ENCODE results near the gene COX14. TPM values are rescaled to one million over a fixed set of nuclear protein-coding genes. Genes with fewer than 3 reads are reported as not detected.

Gene COX14
- total RNA-seq (10 to 100 TPM; 31.2 to 62.7 TPM), polyA plus RNA-seq (10 to 100 TPM; 78.1 to 85.3 TPM)
- long read RNA-seq, donor 1, transcript COX14-203 (2 exons, 739 nt): major isoform, 34 of 48 reads
- long read RNA-seq, donor 1, partial matches to known transcripts: 14 of 48 reads
- long read RNA-seq, donor 1, other reads (novel, unspliced or antisense): 0 of 48 reads
- long read RNA-seq, donor 2, transcript COX14-203 (2 exons, 739 nt): major isoform, 23 of 24 reads
- long read RNA-seq, donor 2, partial matches to known transcripts: 0 of 24 reads
- long read RNA-seq, donor 2, other reads (novel, unspliced or antisense): 0 of 24 reads
- long read RNA-seq, donor 3, transcript COX14-203 (2 exons, 739 nt): major isoform, 32 of 39 reads
- long read RNA-seq, donor 3, partial matches to known transcripts: 6 of 39 reads
- long read RNA-seq, donor 3, other reads (novel, unspliced or antisense): 0 of 39 reads
- long read RNA-seq, donor 4, transcript COX14-203 (2 exons, 739 nt): major isoform, 19 of 21 reads
- long read RNA-seq, donor 4, partial matches to known transcripts: 0 of 21 reads
- long read RNA-seq, donor 4, other reads (novel, unspliced or antisense): 0 of 21 reads
- long read RNA-seq, donor 5, transcript COX14-203 (2 exons, 739 nt): major isoform, 55 of 55 reads
- long read RNA-seq, donor 5, partial matches to known transcripts: 0 of 55 reads
- long read RNA-seq, donor 5, other reads (novel, unspliced or antisense): 0 of 55 reads

DNA sequence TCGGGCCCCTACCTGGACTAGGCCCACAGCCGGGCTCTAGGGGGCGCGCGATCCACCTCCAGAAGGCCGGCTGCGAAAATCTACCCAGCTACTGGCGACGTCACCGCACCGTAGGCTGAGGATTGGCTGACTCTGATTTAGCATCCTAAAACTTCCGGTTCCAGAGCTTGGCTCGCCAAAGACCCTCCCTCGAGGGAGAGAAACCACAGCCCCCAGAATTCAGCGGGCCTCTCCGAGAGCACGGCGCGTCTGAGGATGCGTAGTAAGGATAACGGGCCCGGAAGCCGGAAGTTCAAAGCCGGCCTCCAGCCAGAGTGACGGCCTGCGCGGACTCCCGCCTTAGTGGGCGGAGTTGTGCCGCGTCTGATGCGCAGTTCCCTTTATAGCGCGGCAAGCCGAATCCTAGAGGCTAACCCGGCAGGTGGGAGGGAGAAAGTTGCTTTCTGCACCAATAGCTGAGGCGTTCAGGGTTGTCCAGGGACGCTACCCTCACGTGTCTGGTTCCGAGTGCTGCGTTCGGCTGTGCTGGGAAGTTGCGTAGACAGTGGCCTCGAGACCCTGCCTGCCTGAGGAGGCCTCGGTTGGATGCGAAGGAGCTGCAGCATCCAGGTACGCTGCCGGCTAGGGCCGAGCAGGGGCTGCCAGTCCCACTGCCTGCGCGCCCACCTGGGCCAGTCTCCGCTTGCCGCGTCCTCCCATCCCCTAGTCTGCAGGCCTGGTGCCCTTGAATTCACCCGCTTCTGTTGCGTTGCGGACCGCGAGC lies at the start of gene COX14:
TSS of gene COX14 (plus strand) at position 544 of the 763 bp plus-strand sequence. CDS start 7,808 bp downstream, outside the sequence.
- Histone ChIP-seq H3K4me1 (ENCODE audit: control insufficient read depth in 5 of 5, insufficient read depth in 5 of 5, low read length in 5 of 5) (peaks cover 0 to 14% (median 0%) of the 10 kb centered on the region in 5 donors), H3K36me3 (ENCODE audit: control insufficient read depth in 4 of 4, insufficient read depth in 4 of 4, low read length in 4 of 4) (peaks cover 0 to 8% (median 2%) of the 10 kb centered on the region in 4 donors), H3K27ac (ENCODE audit: low read depth in 1 of 2, low read length in 1 of 2) (peak within 1 kb of the TSS; percentile 94 to 95), H3K9ac (ENCODE audit: insufficient read depth in 1 of 2, low read length in 2 of 2) (peak within 1 kb of the TSS; percentile 83 to 91), H3K4me3 (peak within 1 kb of the TSS; percentile 67), H3K27me3 (ENCODE audit: control insufficient read depth in 3 of 3, insufficient read depth in 3 of 3, low read length in 2 of 3) (no peaks in the 10 kb centered on the region), H3K9me3 (ENCODE audit: control insufficient read depth in 4 of 4, insufficient read depth in 3 of 4, low read length in 3 of 4) (no peaks in the 10 kb centered on the region)
- DNase-seq (peak; percentile 100), ATAC-seq (ENCODE audit: insufficient read depth, low FRiP score) (peak; percentile 91)
- 0% methylated on average over 59 of the region's 59 CpGs for WGBS, 2 donors
- TF ChIP-seq, protein P1, sequence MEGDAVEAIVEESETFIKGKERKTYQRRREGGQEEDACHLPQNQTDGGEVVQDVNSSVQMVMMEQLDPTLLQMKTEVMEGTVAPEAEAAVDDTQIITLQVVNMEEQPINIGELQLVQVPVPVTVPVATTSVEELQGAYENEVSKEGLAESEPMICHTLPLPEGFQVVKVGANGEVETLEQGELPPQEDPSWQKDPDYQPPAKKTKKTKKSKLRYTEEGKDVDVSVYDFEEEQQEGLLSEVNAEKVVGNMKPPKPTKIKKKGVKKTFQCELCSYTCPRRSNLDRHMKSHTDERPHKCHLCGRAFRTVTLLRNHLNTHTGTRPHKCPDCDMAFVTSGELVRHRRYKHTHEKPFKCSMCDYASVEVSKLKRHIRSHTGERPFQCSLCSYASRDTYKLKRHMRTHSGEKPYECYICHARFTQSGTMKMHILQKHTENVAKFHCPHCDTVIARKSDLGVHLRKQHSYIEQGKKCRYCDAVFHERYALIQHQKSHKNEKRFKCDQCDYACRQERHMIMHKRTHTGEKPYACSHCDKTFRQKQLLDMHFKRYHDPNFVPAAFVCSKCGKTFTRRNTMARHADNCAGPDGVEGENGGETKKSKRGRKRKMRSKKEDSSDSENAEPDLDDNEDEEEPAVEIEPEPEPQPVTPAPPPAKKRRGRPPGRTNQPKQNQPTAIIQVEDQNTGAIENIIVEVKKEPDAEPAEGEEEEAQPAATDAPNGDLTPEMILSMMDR (IDR thresholded peaks at IDR 0.05; ENCODE audit: control extremely low read depth, extremely low read depth): peak; percentile 87

DNA sequence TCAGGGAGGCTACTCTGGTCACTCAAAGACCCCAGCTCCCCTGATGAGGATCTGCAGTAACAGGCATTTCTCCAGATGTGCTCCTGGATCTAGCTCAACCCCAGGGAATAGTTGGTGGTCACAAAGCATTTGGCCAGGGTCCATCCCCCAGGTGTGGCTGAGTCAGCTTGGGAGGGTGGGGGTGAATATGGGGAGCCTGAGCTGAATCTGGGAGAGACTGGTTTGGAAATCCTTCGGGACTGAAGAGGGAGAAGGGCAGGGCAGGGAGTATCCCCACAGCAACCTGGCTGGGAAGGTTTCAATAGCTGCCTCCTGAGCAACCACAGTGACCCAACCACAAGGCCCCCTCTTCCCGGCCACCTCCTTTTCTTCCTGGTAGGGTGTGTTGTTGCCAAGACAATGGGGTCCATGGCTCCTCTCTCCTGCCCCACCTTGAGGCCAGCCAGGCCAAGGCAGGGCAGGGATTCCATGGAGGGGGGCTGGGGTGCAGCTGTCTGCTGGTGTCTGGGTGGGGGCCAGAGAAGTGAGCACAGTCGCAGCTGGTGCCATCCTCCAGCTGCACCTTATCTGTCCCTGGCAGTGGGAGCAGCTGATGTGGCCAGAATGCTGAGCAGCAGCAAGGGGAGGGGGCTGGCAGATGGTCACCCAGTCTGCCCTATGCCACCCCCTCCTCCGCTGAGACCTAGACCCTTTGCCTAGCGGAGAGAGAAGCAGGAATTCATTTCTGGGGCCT lies 49.1 kb upstream of the COX14 start:
- DNase-seq: no peak
- Histone ChIP-seq H3K36me3 (ENCODE audit: control insufficient read depth in 4 of 4, insufficient read depth in 4 of 4, low read length in 4 of 4) (peaks cover 0 to 6% (median 1%) of the 10 kb centered on the region in 4 donors), H3K27ac (ENCODE audit: low read depth in 1 of 2, low read length in 1 of 2) (no peak overlapping the region), H3K9me3 (ENCODE audit: control insufficient read depth in 4 of 4, insufficient read depth in 3 of 4, low read length in 3 of 4) (no peaks in the 10 kb centered on the region), H3K4me1 (ENCODE audit: control insufficient read depth in 5 of 5, insufficient read depth in 5 of 5, low read length in 5 of 5) (no peaks in the 10 kb centered on the region), H3K9ac (ENCODE audit: insufficient read depth in 1 of 2, low read length in 2 of 2) (no peak overlapping the region), H3K27me3 (ENCODE audit: control insufficient read depth in 3 of 3, insufficient read depth in 3 of 3, low read length in 2 of 3) (no peaks in the 10 kb centered on the region), H3K4me3 (no peak overlapping the region)
- no peak for ATAC-seq (ENCODE audit: insufficient read depth, low FRiP score)
- TF ChIP-seq, protein P1 (IDR thresholded peaks at IDR 0.05; ENCODE audit: control extremely low read depth, extremely low read depth): no peak
- WGBS, 2 donors: 85 to 87% methylated on average over 5 of the region's 5 CpGs

DNA sequence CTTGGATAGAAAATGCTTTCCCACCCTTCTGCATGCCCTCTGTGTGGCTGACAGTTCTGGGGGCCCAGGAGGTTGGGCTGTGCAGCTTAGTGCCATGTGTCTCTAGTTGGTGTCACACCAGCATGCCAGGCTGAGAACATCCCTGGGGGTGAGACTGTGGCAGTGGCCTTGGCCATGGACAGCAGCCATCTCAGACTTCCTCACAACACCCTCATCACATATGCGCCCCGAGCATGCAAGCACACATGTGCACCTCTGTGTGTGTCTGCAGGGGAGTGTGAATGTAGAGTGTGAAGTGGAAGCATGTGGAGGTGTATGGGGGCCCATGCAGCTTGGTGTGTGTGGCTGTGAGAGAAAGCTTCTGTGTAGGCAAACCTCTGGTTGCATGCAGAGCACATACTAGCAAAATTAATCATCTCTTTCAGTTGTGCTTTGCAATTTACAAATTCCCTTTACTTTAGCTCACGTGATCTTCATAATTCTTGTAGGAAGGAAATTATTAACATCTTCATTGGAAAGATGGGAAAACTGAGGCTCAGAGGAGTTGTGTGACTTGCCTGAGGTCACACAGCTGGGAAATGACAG lies 46.2 kb upstream of the COX14 start:
- Histone ChIP-seq H3K9me3 (ENCODE audit: control insufficient read depth in 4 of 4, insufficient read depth in 3 of 4, low read length in 3 of 4) (no peaks in the 10 kb centered on the region), H3K9ac (ENCODE audit: insufficient read depth in 1 of 2, low read length in 2 of 2) (no peak overlapping the region), H3K27ac (ENCODE audit: low read depth in 1 of 2, low read length in 1 of 2) (no peak overlapping the region), H3K36me3 (ENCODE audit: control insufficient read depth in 4 of 4, insufficient read depth in 4 of 4, low read length in 4 of 4) (no peaks in the 10 kb centered on the region), H3K27me3 (ENCODE audit: control insufficient read depth in 3 of 3, insufficient read depth in 3 of 3, low read length in 2 of 3) (no peaks in the 10 kb centered on the region), H3K4me3 (no peak overlapping the region), H3K4me1 (ENCODE audit: control insufficient read depth in 5 of 5, insufficient read depth in 5 of 5, low read length in 5 of 5) (peaks cover 0 to 5% (median 4%) of the 10 kb centered on the region in 5 donors)
- DNase-seq: no peak
- no peak for ATAC-seq (ENCODE audit: insufficient read depth, low FRiP score)
- 88 to 89% methylated on average over 3 of the region's 3 CpGs for WGBS, 2 donors
- TF ChIP-seq, protein P1 (IDR thresholded peaks at IDR 0.05; ENCODE audit: control extremely low read depth, extremely low read depth): no peak
